ENCODE data around the gene MT1B.

Gene MT1B

DNA sequence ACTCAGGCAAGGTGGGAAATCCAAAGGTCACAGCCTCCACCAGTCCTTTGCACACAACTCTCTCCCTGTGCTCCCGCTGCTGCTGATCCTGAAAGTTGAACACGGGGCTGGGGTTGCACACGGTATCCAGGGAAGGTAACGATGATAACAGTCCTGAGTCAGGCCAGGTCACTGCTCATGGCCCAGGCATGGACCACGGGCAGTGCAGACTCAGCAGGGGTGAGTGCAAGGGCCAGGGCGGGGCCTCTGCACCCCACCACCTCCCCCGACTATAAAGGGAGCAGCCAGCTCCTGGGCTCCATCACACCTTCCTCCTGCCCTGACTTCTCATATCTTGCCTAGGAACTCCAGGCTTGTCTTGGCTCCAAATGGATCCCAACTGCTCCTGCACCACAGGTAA lies at the start of gene MT1B:
MT1B (plus strand) TSS at position 301 of the 400 bp plus-strand sequence; CDS start at position 369, 68 bp downstream.
- DNase-seq, result no peak

DNA sequence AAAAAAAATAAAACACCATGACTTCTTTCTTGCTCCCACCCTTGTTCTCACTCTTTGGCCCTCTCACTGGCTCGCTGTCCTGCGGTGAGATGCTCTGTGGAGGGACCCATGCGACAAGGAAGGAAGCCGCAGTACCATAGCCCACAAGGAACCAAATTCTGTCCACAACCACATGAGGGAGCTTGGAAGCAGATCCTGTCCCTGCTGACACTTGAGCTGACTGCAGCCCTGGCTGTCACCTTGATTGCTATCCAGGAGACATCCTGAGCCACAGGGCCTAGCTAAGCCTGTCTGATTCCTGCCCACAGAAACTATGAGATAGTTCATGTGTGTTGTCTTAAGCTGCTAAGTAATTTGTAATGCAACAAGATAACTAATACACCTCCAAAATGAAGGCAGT lies 48.1 kb upstream of the MT1B start:
- no peak for DNase-seq

DNA sequence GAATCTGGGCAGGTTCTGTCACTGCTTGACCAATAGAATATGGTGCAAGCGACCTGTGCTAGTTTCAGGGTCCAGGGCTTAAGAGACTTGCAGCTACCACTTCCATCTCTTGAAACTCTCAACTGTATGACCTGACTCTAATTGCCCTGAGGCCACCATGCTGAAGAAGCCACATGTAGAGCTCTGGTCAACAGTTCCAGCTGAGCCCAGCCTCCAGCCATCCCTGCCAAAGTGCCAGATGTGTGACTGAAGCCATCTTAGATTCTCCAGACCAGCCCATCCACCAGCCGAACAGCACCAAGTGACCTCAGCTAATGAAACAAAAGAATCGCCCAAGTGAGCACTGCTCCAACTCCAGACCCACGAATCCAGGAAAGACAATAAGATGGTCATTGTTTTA lies 46.7 kb upstream of the MT1B start:
- no peak for DNase-seq

DNA sequence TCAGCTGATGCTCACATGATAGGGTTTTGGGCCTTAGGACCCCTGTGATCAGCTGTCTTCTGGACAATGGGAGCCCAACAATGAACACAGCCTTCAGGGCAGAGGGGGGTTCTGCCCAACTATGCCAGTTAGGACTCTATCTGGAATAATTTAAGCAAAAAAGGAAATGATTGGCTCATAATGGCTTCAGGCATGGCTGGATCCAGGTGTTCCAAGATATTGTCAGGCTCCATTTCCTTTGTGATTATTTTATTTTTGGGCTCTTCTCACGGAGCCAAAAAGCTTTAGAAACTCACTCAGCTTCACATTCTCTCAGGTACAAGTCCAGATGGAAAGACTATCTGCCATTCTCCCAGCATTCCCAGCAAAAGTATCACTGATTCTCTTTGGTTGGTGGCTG lies 46.2 kb upstream of the MT1B start:
- no peak for DNase-seq

DNA sequence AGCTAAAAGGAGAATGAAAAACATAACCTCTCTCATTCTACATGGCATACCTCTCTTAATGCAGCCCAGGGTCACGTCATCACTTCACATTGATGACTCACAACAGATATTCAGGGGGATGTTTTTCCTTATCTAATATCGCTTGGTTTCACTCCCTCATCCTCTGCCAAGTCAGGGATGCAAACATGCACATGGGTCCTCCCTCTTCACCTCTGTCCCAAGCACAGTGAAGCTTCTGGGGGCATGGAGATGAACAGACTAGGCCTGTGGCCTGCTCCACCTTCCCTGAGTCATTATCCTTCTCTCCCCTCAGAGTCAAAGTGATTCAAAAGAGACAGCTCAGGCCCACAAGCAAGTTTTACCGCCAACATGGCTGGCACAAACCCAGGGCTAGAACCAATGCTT lies 45.6 kb upstream of the MT1B start:
- DNase-seq, result no peak

DNA sequence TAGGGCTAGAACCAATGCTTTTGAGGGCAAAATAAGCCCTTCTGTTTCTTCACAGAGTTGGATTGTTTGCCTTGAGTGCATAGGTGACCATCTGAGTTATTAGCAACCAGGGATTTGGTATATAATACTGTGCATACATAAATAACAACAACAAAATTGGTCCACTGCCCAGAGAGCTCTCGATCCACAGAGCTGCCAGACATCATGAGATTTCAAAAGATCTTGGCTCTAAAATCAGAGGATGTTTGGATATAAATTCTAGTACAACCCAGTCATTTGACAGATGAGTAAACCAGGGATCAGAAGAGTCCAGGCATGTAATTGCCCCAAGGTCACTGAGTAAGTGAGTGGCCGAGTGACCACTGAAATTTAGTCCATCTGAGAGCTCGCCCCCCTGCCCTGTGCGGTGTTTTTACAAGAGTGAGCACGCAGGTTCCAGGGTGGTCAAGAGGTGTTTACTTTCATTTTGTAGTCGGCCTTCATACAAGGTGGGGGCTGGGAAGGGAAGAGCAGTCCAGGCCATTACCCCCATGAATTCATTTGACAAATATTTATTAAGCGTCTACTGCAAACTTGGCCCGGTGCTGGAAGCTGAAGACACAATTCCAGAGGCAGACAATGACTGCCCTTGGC lies 45.1 kb upstream of the MT1B start:
- no peak for DNase-seq

DNA sequence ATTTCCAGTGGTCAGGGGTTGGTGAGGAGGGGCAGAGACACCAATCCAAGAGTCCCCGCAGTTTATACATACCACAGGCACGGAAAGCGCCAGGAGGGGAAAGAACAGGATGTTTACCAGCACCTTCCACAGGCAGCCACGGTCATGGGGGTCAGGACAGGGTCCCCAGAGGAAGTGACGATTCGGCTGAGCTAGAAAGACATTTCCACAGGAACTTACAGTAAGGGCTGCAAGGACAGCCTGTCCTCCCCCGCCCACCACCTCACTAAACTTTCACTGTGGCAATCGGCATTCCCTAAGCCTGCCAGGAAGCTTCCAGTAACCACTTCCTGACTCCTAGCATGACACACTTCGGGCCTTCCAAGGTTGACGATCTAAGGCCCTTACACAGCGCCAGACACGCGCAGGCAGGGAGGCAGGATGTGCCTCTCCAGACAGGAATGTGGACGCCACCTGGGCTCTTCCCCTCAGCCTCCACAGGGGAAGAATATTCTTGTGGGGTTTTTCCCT lies 44.5 kb upstream of the MT1B start:
- DNase-seq, result no peak

DNA sequence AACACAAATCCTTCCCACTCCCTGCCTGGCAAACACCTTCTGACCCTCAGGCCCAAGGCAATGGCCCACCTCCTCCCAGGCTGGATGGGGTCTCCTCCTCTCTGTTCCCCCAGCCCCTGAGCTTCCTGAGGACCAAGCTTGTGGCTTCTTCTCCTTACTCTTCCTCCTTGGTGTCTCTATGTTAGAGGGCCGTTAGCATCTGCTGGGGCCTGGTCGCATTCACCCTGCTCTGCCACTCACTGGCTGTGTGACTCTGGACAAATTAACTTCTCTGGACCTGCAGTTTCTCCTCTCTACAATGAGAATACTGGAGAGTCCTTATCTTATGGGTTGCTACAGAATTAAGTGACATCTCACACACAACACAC lies 44.0 kb upstream of the MT1B start:
- DNase-seq, result no peak

DNA sequence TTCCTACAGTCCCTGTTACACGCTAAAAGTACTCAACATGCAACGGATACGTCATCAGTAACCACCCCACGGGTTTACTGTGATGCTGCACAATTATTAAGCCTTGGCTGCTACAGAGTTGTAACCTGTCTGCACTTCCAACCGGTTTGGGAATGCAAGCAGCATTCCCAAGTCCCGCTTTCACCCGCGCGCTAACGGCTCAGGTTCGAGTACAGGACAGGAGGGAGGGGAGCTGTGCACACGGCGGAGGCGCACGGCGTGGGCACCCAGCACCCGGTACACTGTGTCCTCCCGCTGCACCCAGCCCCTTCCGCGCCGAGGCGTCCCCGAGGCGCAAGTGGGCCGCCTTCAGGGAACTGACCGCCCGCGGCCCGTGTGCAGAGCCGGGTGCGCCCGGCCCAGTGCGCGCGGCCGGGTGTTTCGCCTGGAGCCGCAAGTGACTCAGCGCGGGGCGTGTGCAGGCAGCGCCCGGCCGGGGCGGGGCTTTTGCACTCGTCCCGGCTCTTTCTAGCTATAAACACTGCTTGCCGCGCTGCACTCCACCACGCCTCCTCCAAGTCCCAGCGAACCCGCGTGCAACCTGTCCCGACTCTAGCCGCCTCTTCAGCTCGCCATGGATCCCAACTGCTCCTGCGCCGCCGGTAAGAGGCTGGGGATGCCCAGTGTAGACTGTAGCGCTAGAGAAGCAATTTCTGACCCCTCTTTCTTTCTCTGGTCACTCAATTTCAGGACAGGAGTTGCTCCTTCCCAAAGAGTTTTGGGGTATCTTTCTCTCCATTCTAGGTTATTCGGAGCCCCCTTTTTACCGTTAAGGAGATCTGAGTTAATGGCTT lies 43.4 kb upstream of the MT1B start, which contains the start of gene MT2A:
MT2A (plus strand) TSS at position 542 of the 833 bp plus-strand sequence; CDS start at position 614, 72 bp downstream.
- peak; percentile 85 for DNase-seq

DNA sequence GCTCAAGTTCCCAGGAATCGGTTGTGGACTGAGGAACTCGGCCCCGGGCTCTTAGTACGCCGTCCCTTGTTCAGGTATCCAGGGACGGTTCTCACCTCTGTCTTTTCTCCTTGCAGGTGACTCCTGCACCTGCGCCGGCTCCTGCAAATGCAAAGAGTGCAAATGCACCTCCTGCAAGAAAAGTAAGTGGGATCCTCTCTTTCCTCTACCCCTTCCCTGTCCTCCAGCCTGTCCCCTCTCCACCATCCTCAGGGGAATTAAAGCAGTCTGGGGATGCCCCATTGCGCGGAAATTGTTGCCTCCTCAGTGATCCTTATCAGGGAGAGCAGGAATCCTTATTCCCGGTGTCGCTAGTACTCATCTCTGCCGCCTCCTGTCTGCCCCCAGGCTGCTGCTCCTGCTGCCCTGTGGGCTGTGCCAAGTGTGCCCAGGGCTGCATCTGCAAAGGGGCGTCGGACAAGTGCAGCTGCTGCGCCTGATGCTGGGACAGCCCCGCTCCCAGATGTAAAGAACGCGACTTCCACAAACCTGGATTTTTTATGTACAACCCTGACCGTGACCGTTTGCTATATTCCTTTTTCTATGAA lies 42.7 kb upstream of the MT1B start:
- no peak for DNase-seq

DNA sequence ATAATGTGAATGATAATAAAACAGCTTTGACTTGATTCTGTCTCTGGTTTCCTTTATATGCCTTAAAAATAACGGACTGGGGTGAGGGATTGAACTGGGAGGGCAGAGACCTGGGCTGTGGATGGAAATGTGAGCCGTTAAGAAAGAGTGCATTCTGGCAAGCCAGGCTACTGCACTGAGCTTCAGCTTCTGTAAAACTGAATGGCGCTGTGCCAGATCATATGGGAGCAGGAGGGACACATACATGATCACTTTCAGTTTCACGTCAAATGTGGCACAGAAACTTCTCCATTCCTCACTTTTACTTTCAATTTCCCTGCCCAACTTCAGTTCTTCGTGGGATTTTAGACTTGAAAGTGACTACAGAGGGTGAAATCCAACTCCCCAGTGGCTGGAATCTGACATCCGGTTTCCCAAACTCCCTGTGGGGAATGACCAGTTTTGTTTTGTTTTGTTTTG lies 42.2 kb upstream of the MT1B start:
- DNase-seq, result peak; percentile 78

DNA sequence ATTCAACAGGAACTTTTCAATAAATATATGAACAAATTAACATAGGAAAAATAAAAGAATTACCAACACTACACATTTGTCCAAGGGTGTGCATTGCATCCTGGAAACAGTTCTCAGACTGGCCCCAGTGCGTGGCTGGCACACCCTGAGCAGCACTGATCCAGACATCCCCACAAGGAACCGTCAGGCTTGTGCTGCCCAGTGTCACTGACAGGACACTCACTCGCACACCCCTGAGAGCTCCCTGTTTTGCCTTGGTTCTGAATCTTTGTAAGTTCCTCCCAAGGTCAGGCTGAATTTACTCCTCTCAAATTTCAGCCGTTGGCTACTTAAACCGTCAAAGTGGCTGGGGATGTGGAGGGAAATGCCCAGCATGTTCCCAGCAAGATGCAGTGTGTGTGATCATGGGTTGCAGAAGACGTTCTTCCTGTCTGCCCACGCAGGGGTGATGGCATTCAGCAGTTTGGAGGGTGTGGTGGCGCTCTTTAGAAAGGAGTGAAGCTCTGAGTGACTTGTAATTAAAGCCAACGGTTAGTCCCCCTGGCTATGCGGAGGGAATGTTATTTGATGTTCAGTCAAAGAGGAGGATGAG lies 41.6 kb upstream of the MT1B start:
- peak; percentile 74 for DNase-seq

DNA sequence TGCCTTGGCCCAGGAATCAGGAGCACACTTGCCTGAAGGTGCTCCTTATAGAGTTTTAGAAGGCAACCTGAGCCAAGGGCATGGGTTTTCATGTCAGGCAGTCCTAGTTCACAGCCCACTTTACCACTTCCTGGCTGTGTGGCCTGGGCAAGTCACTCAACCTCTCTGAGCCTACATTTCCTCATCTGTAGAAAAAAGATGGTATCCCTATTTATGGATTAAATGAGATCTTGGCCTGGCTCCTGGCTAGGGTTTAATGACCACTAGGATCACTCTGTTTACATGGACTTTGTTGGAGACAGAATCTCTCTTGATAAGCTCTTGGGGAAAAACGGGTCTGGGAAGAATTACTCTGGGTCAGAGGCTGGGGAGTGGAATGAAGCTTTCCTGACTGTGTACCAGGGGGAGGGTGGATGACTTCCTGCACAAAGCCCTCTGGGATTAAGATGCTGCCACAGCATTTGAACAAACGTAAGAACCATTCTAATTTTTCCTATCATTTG lies 41.0 kb upstream of the MT1B start:
- DNase-seq, result no peak

DNA sequence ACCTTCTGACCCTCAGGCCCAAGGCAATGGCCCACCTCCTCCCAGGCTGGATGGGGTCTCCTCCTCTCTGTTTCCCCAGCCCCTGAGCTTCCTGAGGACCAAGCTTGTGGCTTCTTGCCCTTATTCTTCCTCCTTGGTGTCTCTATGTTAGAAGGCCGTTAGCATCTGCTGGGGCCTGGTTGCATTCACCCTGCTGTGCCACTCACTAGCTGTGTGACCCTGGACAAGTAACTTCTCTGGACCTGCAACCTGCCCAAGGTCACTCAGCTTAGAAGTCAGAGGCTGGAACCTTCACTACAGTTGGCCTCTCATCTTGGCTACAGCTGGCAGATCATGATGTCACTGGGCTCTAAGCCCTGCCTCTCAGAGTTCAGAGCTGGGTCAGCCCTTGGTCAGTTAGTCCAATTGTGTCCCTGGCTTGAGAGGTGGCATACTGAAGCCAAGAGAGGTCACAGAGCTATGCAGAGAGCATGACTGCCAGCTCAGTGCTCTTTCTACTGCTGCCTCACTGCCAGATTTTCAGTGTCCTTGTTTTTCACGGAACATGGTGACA lies 40.3 kb upstream of the MT1B start:
- DNase-seq, result no peak

DNA sequence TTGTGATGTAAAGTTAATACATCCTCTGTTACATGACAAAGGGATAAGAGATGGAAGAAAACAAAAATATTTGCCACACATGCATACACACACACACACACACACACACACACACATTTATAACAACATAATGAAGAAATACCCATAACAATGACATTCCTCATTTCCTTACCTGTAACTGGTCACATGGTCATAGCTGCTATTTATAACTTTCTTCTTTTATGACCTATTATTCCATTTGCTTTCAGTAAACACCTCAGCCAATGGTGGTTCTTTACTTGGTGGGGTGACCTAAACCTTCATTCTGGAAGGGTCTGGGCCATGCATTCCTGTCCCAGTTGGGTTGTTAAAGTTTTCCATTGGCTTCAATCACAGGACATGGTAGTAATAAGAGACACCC lies 38.0 kb upstream of the MT1B start:
- no peak for DNase-seq

DNA sequence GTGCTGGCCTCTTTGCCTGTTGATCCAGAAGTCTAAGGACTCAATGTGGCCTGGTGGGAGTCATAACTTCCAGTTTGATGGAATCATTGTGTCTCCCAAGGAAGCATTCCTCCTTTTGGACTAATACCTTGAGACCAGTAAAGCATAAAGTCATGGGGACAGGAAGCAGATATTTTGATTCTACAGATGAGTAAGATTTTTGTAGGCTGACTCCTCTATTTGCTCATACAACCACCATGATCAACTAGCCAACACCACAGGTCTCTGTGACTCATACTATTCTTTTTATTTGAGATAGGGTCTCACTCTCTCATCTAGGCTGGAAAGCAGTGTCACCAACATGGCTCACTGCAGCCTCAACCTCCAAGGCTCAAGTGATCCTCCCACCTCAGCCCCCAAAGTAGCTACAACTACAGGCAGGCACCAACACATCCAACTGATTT lies 37.1 kb upstream of the MT1B start:
- DNase-seq, result no peak

DNA sequence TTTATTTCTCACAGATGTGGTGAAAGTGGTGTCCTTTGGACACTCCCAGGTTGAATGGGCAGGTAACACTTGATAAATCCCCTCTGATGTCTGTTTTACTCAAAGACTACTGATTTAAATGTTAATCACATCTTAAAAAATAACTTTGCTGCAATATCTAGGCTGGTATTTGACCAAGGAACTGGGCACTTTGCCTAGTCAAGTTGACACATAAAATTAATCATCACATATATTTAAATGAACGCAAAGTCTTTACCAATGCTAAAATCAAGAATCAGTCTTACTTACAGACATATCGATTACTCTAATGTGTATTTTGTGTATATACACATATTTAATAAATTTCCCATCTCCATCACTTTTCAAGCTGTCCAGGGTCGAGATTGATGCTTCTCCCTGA lies 36.3 kb upstream of the MT1B start:
- DNase-seq, result no peak

DNA sequence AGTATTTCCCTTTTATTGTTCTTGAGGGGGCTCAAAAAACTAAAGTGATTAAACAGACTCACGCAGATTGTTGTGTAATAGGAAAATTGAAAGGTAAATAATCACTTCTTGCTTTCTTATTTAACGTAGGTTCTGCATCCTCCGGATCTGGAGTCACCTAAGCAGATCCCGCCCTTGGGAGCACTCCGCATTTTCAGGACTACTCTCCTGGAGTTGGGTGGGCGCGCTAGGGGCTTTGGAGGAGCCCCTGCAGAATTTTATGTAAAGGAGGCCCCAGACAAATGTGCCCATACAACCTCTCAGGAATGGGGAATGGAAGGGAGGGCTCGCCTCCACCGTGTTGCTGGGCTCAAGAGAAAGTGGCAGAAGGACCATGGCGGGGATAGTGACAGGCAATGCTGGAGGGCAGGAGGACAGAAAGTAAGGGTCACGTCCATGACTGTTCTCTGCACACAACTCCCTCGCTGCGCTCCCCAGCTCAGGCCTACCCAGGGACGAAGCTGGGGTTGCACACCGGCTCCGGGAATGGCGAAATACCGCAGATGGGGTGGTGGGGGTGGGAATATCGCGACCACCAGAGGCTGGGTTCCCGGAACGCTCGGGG lies 35.0 kb upstream of the MT1B start:
- DNase-seq, result no peak

DNA sequence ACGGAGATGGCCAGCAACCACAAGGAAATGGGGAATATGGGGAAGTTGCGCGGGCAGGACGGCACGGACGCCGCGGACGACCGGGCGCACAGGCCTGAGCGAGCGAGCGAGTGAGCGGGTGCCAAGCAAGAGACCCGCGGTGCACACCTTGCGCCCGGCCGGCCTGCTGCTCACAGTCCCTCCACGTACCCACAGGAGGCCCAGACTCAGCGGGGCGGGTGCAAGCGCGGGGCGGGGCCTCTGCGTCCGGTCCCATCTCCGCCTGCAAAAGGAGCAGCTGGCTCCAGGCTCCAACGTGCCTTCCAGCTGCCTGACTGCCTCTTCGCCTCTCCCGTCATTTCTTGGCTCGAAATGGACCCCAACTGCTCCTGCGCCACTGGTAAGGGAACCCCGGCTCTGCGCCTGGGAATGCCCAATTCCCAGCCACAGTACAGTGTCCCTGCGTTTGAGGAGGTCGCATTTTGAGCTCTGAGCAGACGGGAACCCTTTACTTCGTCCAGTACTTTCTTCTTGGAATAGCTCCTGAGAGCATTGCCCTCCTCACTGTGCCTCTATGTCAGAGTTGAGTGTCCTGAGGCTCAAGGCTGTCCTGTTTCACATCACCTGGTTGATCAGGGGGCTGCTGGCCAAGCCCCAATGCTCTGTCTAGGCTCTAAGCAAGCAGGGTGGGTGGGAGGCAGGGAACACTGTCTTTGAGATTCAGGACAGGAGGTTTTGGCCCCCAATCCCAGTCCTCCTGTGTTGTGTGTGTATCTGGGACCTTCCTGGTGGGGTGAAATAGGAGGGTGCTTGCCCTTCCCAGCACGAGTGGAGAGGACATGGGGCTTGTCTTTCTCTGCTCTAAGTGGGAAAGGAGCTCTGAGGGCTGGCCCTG lies 34.2 kb upstream of the MT1B start:
- peak; percentile 46 for DNase-seq

DNA sequence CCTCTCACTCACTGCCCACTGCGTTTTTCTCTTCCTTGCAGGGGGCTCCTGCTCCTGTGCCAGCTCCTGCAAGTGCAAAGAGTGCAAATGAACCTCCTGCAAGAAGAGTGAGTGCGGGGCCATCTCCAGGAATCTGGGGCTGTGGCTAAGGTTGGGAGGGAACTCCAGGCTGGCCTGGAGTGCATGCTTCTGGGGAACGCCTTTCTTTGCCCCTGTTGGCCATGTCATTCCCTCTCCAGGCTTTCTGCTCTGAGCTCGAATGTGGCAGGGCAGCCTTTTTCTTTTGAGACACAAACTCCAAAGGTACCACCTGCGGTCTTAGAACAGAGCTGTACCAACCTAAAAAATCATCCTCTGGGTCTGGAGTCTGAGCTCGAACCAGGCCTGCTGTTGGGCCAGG lies 33.5 kb upstream of the MT1B start:
- DNase-seq, result no peak

DNA sequence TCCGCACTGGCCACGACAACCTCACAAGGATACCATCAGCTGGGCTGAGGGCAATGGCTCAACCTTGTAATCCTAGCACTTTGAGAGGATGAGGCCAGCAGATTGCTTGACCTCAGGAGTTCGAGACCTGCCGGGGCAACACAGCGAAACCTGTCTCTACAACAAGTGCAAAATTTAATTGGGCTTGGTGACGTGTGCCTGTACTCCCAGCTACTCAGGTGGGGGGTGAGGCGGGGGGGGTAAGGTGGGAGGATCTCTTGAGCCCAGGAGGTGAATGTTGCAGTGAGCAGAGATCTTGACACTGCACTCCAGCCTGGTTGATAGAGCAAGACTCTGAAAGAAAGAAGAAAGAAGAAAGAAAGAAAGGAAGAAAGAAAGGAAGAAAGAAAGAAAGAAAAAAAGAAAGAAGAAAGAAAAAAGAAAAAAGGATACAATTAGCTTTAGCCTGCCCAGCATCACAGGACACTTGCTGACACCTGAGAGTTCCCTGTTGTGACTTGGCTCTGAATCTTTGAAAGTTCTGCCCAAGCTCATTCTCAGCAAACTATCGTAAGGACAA lies 31.3 kb upstream of the MT1B start:
- no peak for DNase-seq

Data from CD4-positive, alpha-beta T cell treated with Interleukin-10 for 1 hour (primary cell).